Panc1 (cell line): ENCODE measurements around the gene ABHD14A. TPM values are rescaled to one million over a fixed set of nuclear protein-coding genes. Genes with fewer than 3 reads are reported as not detected.

Source experiments
- ATAC-seq: fragments of 200-7000 bp; cut with Tn5 transposase; 2 replicates; pipeline ENCODE4 v1.9.1; 2020; ENCODE audit warnings: mild to moderate bottlenecking, moderate library complexity
- BruUV-seq: library from RNA; stranded (reverse); fragments of 400-500 nt; replicated peaks from 2 replicates; lab custom pipeline; 2021; lab: Mats Ljungman, UMichigan
- CTCF ChIA-PET: fragments of 300-600 bp; sonication (Branson Sonifier 250); formaldehyde crosslinking; loops from one replicate; lab custom pipeline; 2022; ENCODE audit warnings: antibody characterized with exemption; lab: Charles Lee
- POLR2A ChIA-PET: fragments of 300-600 bp; sonication (Branson Sonifier 250); formaldehyde crosslinking; loops from one replicate; lab custom pipeline; 2022; ENCODE audit warnings: antibody characterized with exemption; lab: Charles Lee
- DNase-seq: peaks from one replicate; pipeline ENCODE4 v3.0.0-alpha.2; 2010; ENCODE audit warnings: low read depth, low spot score
- H3K27ac ChIP-seq: 2 replicates; pipeline ENCODE4 v1.5.1; 2011; ENCODE audit warnings: mild to moderate bottlenecking, low read length, inconsistent platforms
- H3K27me3 ChIP-seq: fragments of 200-500 bp; sonication (Bioruptor generic); 2 replicates; pipeline ENCODE4 v1.6.0; 2014; ENCODE audit warnings: low read length, inconsistent platforms; ENCODE audit not compliant: control insufficient read depth, insufficient read depth
- H3K36me3 ChIP-seq: fragments of 200-500 bp; sonication (Bioruptor generic); 2 replicates; pipeline ENCODE4 v1.5.1; 2014; ENCODE audit warnings: inconsistent platforms, mild to moderate bottlenecking, low read length, moderate library complexity; ENCODE audit not compliant: control insufficient read depth, insufficient read depth
- H3K4me1 ChIP-seq: 2 replicates; pipeline ENCODE4 v1.5.1; 2011; ENCODE audit warnings: inconsistent platforms, mild to moderate bottlenecking, low read length, moderate library complexity; ENCODE audit not compliant: control insufficient read depth, insufficient read depth
- H3K4me3 ChIP-seq, 2 experiments: 2 replicates each; pipeline ENCODE4 v1.5.1; 2011 to 2012; ENCODE audit warnings: low read depth in 2 of 2, low read length in 2 of 2, mild to moderate bottlenecking in 2 of 2, inconsistent platforms in 1 of 2, moderate library complexity in 1 of 2
- H3K9me3 ChIP-seq: fragments of 200-500 bp; sonication (Bioruptor generic); 2 replicates; pipeline ENCODE4 v1.5.1; 2014; ENCODE audit warnings: low read depth, mild to moderate bottlenecking, inconsistent platforms, low read length, moderate library complexity; ENCODE audit not compliant: control insufficient read depth, insufficient read depth
- POLR2AphosphoS5 ChIP-seq: IDR thresholded peaks from 2 replicates; pipeline ENCODE4 v1.6.1; 2012; ENCODE audit warnings: mild to moderate bottlenecking, low read depth, low read length, moderate library complexity
- SIN3A ChIP-seq: IDR thresholded peaks from 2 replicates; pipeline ENCODE4 v1.6.1; 2012; ENCODE audit warnings: low read depth, mild to moderate bottlenecking, low read length, moderate library complexity, borderline replicate concordance; ENCODE audit not compliant: insufficient read depth
- TCF7L2 ChIP-seq: IDR thresholded peaks from 2 replicates; pipeline ENCODE4 v1.6.1; 2011; ENCODE audit warnings: mild to moderate bottlenecking, low read depth, low read length, inconsistent platforms
- in situ Hi-C: cut with HindIII; loops from 2 replicates; pipeline ENCODE4 v1.10.0; 2016; ENCODE audit warnings: low sequenced_read_pairs, low pct_unique_long_range_greater_than_20kb
- intact Hi-C: fragments of 100-400 bp; cut with micrococcal nuclease; formaldehyde crosslinking; loops from one replicate; pipeline ENCODE4 v1.10.0; 2022; ENCODE audit not compliant: unreplicated experiment
- total RNA-seq: library from RNA; stranded (reverse); gene quantifications from one replicate; pipeline ENCODE4 v1.2.1, GENCODE V29; 2021; ENCODE audit not compliant: unreplicated experiment
- TF ChIP-seq, protein P1 (sequence below), 2 experiments: IDR thresholded peaks; 2 replicates each; pipeline ENCODE4 v1.6.1; 2011 to 2012; ENCODE audit warnings: low read depth in 2 of 2, control low read depth in 1 of 2, low read length in 1 of 2, mild to moderate bottlenecking in 1 of 2, moderate library complexity in 1 of 2; ENCODE audit not compliant: insufficient read depth in 1 of 2
- TF ChIP-seq, protein P2 (sequence below): fragments of 450-650 bp; IDR thresholded peaks from 2 replicates; pipeline ENCODE4 v1.5.1; 2017; ENCODE audit warnings: mild to moderate bottlenecking

The ABHD14A gene
- total RNA-seq, 1 experiment from 2014 or later, result 11.3 TPM

DNA sequence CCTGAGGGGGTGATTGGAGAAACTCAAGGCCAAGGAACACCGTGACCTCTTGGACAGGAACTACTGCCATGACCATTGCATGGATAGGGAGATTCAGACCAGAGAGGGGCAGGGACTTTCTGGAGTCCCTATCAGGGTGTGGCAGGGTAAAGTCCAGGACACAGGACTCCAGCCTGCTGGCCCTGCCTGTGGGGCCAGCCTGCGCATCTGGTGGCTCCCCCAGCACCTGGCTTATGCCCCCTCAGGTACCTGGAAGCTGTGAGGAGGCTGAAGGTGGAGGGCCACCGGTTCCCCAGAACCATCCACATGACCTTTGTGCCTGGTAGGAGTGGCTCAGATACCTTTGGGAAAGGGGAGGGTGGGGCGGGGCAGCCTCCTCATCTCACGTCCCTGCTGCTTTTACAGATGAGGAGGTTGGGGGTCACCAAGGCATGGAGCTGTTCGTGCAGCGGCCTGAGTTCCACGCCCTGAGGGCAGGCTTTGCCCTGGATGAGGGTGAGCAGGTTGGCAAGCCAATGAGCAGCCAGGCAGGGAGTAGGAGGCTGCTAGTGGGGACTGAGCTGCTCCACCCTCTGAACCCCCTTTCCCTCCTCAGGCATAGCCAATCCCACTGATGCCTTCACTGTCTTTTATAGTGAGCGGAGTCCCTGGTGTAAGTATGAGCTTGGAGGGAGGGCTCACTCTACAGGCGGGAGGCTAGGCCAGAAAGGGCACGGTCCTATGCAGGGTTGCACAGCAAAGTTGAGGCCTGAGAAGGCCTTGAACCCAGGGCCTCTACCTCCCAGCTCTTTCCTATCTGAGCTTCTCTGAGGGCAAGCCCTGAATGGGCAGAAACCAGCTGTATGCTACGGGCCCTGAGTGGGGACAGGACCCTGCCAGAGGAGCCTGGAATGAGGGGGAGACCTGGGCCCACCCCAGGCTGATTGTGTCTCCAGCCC, 11.4 kb downstream of the ABHD14A start:
- DNase-seq (no peak), ATAC-seq (no peak)
- no TSS peak for BruUV-seq
- in situ Hi-C loops (no loop called here), intact Hi-C loops (no loop called here)
- Histone ChIP-seq H3K27ac (no peak overlapping the region), H3K4me3 (no peak overlapping the region), H3K27me3 (no peaks in the 10 kb centered on the region), H3K9me3 (no peaks in the 10 kb centered on the region), H3K4me1 (peaks cover 12% of the 10 kb centered on the region), H3K36me3 (no peaks in the 10 kb centered on the region)
- ChIA-PET POLR2A (no interaction called here), CTCF (interaction anchor here (0.5 kb wide), 1 partner anchor 116 kb away, joined by 3 read pairs; no protein-coding TSS in a partner anchor)
- TF ChIP-seq, protein P1, sequence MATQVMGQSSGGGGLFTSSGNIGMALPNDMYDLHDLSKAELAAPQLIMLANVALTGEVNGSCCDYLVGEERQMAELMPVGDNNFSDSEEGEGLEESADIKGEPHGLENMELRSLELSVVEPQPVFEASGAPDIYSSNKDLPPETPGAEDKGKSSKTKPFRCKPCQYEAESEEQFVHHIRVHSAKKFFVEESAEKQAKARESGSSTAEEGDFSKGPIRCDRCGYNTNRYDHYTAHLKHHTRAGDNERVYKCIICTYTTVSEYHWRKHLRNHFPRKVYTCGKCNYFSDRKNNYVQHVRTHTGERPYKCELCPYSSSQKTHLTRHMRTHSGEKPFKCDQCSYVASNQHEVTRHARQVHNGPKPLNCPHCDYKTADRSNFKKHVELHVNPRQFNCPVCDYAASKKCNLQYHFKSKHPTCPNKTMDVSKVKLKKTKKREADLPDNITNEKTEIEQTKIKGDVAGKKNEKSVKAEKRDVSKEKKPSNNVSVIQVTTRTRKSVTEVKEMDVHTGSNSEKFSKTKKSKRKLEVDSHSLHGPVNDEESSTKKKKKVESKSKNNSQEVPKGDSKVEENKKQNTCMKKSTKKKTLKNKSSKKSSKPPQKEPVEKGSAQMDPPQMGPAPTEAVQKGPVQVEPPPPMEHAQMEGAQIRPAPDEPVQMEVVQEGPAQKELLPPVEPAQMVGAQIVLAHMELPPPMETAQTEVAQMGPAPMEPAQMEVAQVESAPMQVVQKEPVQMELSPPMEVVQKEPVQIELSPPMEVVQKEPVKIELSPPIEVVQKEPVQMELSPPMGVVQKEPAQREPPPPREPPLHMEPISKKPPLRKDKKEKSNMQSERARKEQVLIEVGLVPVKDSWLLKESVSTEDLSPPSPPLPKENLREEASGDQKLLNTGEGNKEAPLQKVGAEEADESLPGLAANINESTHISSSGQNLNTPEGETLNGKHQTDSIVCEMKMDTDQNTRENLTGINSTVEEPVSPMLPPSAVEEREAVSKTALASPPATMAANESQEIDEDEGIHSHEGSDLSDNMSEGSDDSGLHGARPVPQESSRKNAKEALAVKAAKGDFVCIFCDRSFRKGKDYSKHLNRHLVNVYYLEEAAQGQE (IDR thresholded peaks at IDR 0.05; ENCODE audit: insufficient read depth in 1 of 2, low read depth in 2 of 2, low read length in 1 of 2), result no peak
- TF ChIP-seq TCF7L2 (no peak), POLR2AphosphoS5 (no peak), SIN3A (no peak)
- TF ChIP-seq, protein P2, sequence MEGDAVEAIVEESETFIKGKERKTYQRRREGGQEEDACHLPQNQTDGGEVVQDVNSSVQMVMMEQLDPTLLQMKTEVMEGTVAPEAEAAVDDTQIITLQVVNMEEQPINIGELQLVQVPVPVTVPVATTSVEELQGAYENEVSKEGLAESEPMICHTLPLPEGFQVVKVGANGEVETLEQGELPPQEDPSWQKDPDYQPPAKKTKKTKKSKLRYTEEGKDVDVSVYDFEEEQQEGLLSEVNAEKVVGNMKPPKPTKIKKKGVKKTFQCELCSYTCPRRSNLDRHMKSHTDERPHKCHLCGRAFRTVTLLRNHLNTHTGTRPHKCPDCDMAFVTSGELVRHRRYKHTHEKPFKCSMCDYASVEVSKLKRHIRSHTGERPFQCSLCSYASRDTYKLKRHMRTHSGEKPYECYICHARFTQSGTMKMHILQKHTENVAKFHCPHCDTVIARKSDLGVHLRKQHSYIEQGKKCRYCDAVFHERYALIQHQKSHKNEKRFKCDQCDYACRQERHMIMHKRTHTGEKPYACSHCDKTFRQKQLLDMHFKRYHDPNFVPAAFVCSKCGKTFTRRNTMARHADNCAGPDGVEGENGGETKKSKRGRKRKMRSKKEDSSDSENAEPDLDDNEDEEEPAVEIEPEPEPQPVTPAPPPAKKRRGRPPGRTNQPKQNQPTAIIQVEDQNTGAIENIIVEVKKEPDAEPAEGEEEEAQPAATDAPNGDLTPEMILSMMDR, result no peak

DNA sequence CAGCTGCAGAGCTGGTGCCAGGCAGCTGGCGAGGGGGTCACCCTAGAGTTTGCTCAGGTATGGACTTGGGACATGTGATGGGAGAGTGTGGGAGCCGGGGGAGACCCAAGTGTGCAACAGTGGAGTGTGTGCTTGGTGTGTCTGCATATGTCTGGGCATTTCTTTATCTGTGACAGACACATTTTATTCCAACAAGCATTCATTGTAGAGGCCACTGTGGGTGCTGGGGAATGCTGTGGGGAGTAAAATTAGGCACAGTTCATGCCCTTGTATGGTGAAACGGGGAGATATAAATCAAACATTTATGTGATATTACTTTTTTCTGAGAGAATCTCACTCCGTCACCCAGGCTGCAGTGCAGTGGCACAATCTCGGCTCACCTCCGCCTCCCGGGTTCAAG, 12.7 kb downstream of the ABHD14A start:
- TF ChIP-seq SIN3A, result no peak
- TF ChIP-seq POLR2AphosphoS5, result no peak
- TF ChIP-seq, protein P2, result no peak
- TF ChIP-seq TCF7L2, result no peak
- TF ChIP-seq, protein P1 (IDR thresholded peaks at IDR 0.05; ENCODE audit: insufficient read depth in 1 of 2, low read depth in 2 of 2, low read length in 1 of 2), result no peak
- no peak overlapping the region for H3K27ac ChIP-seq
- no peaks in the 10 kb centered on the region for H3K36me3 ChIP-seq
- intact Hi-C loops (no loop called here), in situ Hi-C loops (no loop called here)
- BruUV-seq, result no TSS peak
- no peak overlapping the region for H3K4me3 ChIP-seq
- ATAC-seq (no peak), DNase-seq (no peak)
- ChIA-PET CTCF (no interaction called here), POLR2A (no interaction called here)
- H3K4me1 ChIP-seq, result peaks cover 3% of the 10 kb centered on the region; the same call in 1 of the 2 replicates
- no peaks in the 10 kb centered on the region for H3K9me3 ChIP-seq
- H3K27me3 ChIP-seq, result no peaks in the 10 kb centered on the region
